ENCODE results near the gene MAMDC4.
"Not testable (repeated sequence)": the region's sequence is repeated elsewhere in the genome, so short reads cannot be mapped to it uniquely, and the experiment has no call there.

Gene MAMDC4

DNA sequence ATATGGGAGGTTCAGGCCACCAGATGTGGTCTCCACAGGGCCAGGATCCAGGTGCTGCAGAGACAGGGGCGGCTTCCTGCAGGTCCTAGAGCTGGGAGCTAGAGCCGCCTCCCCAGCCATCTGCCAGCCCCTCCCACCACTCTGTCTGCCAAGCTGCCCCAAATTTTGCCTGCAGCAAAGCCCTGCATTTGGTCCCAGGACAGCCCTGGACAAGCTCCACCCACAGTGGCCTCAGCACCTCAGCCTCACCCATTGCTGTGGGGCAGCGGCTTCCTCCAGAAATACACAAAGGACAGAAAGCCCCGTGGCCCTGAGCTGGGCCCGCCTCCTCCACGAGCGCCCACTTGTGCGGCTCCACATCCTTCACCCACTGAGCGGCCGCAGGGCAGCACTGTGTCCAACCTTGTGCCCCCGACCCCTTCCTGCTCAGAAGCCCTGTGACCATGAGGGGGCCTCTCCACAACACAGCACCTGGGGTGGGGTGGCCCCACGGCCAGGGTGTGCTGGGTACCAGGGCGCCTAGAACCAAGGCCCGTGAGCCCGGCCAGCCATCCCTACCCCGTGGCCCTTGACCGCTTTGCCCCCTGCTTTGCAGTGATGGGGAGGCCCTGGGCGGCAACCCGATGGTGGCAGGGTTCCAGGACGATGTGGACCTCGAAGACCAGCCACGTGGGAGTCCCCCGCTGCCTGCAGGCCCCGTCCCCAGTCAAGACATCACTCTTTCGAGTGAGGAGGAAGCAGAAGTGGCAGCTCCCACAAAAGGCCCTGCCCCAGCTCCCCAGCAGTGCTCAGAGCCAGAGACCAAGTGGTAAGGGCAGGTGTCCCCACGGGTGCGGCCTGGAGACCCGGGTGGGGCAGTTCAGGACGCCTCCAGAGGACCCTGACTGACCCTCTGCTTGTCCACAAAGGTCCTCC is 13.6 kb upstream of the MAMDC4 start:
- no peak for DNase-seq (ENCODE audit: low read depth, low spot score)

DNA sequence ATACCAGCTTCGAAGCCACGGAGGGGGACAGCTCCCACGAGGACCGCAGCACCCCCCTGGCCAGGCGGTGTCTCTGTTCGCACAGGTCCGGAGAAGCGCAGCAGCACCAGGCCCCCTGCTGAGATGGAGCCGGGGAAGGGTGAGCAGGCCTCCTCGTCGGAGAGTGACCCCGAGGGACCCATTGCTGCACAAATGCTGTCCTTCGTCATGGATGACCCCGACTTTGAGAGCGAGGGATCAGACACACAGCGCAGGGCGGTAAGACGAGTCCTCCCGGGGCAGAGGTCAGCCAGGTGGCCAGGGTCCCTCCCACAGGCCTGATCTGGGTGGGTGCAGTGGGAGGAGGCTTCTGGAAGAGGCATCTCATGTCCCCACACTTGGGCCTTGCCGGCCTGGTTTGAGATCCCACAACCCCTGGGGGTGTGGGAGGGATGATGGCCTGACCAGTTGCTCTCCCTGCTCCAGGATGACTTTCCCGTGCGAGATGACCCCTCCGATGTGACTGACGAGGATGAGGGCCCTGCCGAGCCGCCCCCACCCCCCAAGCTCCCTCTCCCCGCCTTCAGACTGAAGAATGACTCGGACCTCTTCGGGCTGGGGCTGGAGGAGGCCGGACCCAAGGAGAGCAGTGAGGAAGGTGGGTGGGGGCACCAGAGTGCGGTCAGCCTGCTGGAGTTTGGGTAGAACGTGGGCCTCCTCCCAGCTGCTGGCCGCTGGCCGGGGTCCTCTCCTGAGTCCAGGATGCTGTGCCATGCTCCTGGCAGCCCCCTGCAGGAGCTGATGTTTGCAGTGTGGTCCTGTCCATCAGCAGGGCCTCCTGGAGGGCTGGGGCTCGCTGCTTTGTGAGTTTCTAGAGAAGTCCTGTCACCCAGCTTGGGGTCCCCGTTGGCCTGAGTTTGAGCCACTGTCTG is 12.7 kb upstream of the MAMDC4 start:
- DNase-seq (ENCODE audit: low read depth, low spot score), result no peak

DNA sequence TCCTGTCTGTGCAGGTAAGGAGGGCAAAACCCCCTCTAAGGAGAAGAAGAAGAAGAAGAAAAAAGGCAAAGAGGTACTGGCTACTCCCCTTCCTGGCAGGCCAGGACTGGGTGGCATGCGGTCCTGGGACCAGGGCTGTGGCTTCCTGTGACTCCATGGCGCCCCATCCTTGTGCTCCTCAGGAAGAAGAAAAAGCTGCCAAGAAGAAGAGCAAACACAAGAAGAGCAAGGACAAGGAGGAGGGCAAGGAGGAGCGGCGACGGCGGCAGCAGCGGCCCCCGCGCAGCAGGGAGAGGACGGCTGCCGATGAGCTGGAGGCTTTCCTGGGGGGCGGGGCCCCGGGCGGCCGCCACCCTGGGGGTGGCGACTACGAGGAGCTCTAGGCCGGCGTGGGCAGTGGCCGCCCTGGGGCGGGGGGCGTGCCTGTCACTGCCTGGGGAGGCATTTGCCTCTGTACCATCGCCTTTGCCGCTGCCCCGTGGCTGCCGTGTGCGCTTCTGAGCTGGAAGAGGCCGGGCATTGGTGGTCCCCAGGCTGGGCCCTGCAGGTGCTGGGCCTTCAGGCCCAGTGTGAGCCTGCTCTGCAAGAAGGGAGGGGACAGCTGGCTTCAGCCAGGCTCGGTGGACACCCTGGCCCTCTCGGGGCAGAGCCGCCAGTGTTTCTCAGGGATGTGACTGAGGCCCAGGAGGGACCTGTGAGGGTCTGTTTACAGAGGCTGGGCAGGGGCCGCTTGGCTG is 11.8 kb upstream of the MAMDC4 start:
- no peak for DNase-seq (ENCODE audit: low read depth, low spot score)

DNA sequence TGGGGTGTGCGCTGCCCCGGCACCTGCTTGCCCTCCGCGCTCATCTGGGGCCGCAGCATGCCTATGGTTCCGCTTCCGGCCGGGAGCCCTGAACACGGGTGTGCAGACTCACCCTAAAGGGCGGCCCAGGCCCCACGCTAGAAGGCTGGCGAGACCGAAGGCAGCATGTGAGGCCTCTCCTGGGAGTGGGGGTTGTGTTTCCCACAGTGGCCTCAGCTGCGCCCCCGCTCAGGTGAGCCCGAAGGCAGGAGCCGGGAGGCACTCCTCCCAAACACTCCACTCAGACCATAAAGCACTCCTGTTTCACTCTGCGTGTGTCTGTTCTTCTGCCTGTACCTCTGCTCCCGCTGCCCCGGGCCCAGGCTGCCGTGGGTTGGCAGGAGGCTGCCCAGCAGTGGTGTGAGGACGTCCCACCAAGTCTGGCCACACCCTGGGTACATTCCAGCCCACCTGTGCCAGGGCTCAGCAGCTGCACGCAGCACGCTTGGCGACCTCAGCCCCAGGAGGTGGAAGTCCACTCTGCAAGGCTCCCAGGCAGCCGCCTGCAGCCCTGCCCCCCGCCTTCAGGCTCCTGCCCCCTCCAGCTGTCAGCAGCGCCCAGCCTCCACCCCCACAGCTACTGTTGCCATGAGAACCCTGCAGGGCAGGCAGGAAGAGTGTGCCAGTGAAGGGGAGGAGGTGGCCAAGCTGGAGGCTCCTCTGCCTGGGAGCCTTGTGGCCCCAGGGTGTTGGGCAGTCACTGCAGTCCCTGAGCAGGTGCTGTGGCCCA is 11.1 kb upstream of the MAMDC4 start:
- DNase-seq (ENCODE audit: low read depth, low spot score), result peak; percentile 44

DNA sequence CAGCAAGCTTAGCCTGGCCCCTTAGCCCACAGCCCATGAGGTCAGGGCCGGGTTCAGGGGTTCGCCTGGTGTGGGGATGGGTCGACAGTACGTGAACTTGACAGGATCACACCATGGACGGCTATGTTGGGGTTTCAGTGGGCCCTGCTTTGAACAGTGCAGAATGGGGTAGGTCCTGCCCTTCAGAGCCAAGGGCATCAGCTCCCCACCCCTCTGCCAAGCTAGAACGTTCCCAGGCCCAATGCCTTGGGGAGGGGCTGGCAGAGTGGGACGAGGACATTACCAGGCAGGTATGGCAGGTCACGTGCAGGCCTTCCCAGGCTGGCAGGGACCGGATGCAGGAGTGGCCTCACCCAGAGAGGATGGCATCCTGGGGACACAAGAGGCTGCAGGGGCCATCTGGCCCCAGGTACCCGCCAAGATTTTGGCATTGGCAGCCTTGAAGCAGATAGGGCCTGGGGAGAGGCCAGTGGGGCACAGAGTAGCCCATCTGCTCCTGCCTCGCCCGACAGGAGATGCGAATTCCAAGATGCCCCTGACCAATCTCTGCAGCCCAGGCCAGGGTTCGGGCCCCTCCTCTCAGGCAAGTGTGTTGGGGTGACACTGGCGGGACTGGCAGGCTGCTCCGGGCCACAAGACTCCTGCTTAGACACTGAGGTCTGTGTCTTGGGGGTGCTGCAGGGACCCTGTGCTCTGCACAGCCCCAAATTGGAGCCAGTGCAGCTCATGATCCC is 10.3 kb upstream of the MAMDC4 start:
- DNase-seq (ENCODE audit: low read depth, low spot score), result not testable (repeated sequence)

DNA sequence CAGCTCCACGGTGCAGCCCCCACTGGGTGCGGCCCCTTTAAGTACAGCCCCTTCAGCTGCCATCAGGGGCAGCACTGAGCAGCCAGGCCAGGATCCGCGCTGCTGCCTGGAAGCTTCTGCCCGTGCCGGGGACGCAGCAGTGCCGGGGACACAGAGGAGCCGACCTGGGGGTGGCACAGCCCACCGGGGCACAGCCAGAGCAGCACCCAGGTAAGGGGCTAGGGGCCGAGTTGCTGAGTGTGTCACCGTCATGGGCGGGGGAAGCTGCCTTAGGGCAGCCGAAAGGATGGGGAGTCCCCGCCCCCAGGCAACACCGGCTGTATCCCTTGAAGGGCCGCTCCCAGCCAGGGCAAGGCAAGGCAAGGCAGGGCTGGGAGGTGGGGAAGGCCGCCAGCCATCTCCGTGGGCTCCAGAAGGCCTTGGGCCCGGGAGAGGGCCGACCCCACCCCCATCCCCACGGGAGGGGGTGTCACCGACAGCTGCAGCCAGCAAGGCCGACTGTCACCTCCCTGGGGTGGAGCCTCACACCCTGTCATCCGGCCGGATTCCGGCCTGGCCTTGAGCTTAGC is 9.7 kb upstream of the MAMDC4 start, which contains the start of gene AJM1:
Gene AJM1 (plus strand): TSS at position 99 of the 569 bp plus-strand sequence. CDS start 1,937 bp downstream, outside the sequence.
- DNase-seq (ENCODE audit: low read depth, low spot score), result not testable (repeated sequence)

DNA sequence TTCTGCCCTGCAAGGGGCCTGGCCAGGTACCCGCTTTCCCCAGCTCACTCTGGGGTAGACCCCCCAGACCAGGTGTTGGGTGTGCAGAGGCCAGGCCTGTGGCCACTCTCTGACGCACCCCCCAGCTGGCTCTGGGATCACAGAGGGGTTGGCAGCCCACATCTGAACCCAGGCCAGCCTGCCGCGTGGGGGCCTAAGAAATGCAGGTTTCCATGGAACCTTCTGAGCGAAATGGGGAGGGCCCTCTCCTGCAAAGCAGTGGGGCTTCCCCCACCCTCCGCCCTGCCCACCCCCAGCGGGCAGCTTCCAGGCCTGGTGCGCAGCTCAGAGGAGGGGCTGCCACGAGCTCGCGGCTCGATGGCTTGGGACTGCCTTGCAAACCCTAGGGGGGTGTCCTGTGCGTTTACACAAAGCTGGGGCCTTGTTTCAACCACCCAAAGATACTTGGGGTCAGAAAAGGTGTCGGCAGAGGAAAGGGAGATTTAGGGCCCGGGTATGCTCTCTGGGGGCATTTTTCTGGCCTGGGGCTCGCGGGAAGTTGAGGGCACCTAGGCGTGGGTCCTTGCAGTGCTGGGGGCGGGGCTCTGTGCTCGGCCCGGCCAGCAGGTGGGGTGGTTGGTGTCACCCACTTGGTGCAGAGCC is 8.9 kb upstream of the MAMDC4 start:
- DNase-seq (ENCODE audit: low read depth, low spot score), result not testable (repeated sequence)

DNA sequence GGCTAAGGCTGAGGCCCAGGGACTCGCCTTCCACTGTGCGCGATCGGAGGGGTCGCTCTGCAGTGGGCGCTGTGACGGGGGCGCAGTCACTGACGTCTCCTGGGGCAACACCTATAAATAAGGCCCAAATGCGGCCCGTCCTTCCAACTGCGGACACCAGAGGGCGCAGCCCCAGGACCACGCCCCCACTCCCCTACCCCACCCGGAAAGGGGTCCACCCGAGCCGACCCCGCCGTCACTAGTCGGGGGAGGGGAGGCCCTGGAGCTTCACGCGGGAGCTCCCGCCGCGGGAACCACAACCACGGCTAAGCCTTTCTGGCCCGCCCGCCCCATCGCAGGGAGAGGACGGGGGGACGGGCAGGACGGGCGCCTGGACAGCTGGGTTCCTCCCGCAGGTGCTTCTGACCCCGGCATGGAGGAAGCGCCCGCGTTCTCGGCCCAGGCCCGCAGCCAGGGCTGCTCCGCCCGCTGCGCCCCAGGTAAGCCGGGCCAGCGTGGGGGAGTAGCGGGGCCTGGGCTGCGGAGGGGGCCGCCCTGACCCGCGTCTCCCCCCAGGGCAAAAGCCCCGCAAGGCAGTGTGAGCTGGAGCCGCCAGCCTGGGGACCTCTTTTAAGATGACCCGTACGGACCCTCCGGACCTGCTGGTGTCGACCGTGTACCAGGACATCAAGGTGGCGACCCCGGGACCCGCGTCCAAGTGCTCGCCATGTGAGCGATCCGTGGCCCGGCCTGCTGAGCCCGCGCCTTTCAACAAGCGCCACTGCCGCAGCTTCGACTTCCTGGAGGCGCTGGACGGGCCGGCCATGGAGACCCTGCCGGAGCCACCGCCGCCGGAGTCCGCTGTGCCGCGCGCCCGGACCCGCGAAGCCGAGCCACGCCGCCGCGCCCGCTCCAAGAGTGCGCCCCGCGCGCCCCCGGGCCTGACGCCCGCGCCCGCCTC is 8.1 kb upstream of the MAMDC4 start:
- DNase-seq (ENCODE audit: low read depth, low spot score), result not testable (repeated sequence)

DNA sequence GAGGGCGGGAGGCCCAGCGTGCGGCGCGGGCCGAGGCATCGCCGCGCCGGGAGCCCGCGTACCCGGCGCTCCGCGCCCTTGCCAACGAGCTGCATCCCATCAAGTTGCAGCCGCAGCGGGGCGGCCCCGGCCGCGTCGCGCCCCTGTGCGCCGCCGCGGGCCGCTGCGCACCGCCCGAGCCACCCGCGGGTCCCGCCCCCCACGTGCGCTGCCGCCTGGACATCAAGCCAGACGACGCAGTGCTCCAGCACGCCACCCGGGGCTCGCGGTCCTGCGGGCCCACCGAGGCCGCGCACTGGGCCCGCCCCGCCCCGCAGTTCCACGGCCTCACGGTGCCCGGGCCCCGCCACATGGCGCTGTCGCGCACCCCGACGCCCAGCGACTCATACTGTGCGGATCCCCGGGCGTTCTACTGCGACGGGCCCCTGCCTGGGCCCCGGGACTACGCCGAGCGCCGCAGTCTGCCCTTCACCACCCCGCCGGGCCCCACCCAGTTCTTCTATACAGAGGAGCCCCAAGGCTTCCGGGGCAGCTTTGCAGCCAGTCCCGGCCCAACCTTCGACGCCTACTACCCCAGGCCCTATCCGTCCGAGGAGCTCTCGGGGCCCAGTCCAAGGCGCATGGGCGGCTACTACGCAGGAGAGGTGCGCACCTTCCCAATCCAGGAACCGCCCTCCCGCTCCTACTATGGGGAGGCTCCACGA is 7.2 kb upstream of the MAMDC4 start:
- no peak for DNase-seq (ENCODE audit: low read depth, low spot score)

DNA sequence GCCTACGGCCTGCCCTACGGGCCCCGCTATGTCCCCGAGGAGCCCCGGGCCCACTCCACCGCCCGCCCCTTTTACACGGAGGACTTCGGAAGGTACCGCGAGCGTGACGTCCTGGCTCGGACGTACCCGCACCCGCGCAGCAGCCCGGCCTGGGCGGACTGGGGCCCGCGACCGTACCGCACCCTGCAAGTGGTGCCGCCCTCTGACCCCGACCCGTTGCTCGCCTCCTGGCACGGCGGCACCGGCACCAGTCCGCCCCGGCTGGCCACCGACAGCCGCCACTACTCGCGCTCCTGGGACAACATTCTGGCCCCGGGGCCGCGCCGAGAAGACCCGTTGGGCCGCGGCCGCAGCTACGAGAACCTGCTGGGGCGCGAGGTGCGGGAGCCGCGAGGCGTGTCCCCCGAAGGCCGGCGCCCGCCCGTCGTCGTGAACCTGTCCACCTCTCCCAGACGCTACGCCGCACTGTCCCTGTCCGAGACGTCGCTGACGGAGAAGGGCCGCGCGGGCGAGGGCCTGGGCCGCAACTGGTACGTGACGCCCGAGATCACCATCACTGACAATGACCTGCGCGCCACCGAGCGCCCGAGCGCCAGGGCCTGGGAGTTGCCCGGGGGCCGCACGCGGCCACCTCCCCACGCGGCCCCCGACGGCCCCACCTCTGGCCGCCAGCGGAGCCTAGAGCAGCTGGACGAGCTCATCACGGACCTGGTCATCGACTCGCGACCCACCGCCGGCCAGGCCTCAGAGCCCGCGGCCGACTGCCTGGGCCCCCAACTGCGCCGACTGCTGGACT is 6.5 kb upstream of the MAMDC4 start:
- no peak for DNase-seq (ENCODE audit: low read depth, low spot score)

DNA sequence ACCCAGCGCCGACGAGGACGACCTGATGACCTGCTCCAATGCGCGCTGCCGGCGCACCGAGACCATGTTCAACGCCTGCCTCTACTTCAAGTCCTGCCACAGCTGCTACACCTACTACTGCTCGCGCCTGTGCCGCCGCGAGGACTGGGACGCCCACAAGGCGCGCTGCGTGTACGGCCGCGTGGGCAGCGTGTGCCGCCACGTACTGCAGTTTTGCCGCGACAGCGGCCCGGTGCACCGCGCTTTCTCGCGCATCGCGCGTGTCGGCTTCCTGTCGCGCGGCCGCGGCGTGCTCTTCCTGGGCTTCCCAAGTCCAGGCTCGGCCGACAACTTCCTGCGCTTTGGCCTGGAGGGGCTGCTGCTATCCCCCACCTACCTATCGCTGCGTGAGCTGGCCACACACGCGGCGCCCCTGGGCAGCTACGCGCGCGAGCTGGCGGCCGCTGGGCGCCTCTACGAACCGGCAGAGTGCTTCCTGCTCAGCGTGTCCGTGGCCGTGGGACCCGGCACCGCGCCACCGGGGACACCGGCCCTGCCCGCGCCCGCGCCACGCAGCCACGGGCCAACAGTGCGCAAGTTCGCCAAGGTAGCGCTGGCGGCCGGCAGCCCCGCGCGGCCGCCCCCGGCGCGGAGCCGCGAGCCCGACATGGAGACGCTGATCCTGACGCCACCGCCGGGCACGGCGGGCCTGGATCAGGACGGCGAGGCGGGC is 5.6 kb upstream of the MAMDC4 start:
- no peak for DNase-seq (ENCODE audit: low read depth, low spot score)

DNA sequence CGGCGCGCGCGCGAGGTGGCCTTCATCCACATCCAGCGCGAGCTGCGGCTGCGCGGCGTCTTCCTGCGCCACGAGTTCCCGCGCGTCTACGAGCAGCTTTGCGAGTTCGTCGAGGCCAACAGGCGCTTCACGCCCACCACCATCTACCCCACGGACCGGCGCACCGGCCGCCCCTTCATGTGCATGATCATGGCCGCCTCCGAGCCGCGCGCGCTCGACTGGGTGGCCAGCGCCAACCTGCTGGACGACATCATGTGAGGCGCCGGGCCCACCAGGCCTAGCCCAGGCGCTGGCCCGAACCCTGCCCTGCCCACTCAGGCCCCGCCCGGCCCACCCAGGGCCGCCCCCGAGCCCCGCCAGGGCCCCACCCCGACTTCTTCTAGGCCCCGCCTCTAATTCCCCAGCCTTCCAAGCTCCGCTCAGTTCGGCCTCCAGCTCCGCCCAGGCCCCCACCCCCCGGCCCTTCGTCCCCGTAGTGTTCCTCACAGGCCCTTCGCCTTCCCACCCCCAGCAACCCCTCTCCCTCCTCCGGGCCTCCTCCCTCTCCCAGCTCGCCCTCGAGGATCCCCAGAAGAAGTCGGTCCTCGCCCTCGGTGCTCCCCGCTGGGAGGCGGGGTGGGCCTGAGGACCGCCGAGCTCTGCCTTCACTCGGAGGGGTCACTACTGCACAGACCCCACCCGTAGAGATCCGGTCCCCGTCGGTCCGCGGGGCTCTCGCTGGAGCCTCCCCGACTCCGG is 4.9 kb upstream of the MAMDC4 start:
- DNase-seq (ENCODE audit: low read depth, low spot score), result no peak

DNA sequence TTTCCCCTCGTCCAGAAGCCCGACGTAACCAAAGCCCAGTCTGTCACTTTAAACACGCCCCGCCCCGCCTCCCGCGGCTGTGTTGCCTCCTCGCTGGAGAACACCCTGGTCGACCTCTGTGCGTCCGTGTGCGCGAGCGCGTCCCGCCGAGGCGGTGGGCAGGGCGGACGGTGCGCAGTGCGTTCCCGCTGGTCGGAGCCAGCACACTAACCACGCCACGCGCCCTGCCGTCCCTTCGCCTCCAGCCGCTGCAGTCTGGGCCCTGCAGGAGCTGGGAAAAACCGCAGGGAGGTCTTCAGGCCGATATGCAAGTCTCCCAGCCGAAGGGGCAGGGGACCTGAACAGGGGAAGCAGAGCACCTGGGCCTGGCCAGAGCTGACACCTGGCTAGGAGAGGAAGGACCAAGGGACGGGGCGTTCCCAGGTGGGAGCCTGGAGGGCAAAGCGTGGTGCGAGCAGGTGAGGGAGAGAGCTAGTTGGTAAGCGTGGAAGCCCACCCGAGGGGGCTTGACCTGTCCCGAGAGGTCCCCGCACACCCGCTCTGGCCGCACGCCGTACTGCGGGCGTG is 4.2 kb upstream of the MAMDC4 start:
- DNase-seq (ENCODE audit: low read depth, low spot score), result no peak

DNA sequence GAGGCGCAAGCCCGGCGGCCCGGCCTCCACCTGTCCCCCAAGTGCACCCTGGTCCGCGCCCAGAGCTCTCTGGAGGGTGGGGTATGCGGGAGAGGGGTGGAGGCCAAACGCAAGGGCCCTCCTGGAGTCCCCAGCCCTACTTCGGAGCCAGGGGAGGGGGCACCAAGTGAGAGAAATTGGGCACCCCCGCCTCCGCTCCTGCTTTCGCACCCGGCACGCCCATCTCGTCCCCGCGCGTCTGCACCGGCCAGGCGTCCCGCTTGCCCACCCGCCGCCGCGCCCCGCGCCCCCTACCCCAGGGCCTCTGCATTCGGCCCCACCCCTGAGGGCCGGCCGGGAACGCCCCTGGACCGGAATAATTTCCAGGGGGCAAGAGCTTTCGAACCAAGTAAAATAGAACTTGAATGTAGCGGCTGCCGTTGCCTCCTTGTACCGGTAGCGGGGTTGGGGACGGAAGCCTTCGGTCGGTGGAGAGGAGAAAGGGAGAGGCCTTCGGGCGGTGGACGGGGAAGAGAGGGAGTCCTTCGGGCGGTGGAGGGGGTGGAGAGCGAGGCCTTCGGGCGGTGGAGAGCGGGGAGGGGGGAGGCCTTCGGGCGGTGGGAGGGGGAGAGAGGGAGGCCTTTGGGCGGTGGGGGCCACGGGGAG is 3.6 kb upstream of the MAMDC4 start:
- no peak for DNase-seq (ENCODE audit: low read depth, low spot score)

Data from brain pericyte (primary cell).